ENCODE measurements around the gene APP. TPM values are rescaled to one million over a fixed set of nuclear protein-coding genes. Genes with fewer than 3 reads are reported as not detected.

Gene APP
- total and polyA plus RNA-seq, 10 of the 15 experiments (the other 5 are each of a cell fraction or from before 2014, with no cell fraction given), result 8.8 to 94.9 (median 51.0) TPM

DNA sequence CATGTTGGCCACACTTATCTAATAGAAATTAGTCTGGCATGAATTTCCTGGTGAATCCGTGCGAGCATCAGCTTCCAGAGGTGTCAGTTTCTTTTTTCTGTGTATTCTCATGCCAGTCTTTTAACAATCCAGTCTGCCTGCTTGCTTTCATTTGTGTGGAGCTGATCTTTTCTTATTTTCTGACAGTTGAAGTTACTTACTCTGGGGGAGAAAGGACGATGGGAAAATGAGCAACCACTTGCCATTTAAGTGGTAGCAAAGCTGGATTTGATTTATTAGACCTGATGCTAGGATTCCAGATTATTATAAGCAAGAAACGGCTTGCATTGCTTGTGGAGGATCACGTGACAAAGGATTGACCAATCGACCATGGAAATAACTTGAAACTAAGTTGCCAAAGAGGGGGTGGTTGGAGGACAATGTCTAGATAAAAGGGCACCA lies 24.3 kb upstream of the APP start:
- ChIA-PET CTCF (no interaction called here), SMC1A (ENCODE audit: uncharacterized antibody, unreplicated experiment) (no interaction called here), RAD21 (ENCODE audit: unreplicated experiment) (no interaction called here), POLR2A (no interaction called here)
- Histone ChIP-seq H3K9me3 (replicated peaks; ENCODE audit: control insufficient read depth, insufficient read depth, low read length) (no peaks in the 10 kb centered on the region), H3K79me2 (ENCODE audit: control insufficient read depth, insufficient read depth, low read length) (no peaks in the 10 kb centered on the region), H3K4me1 (ENCODE audit: control insufficient read depth, insufficient read depth, low read length) (no peaks in the 10 kb centered on the region), H3K27me3 (replicated peaks in 1 of 2; ENCODE audit: control insufficient read depth in 2 of 2, insufficient read depth in 2 of 2, low read length in 1 of 2) (no peaks in the 10 kb centered on the region), H3K36me3 (ENCODE audit: control insufficient read depth in 2 of 2, insufficient read depth in 2 of 2, low read length in 1 of 2) (no peaks in the 10 kb centered on the region), H3K4me3 (no peak overlapping the region), H3K9ac (ENCODE audit: control insufficient read depth, insufficient read depth, low read length) (no peak overlapping the region), H3K27ac (ENCODE audit: control insufficient read depth, insufficient read depth) (no peak overlapping the region), H3K4me2 (ENCODE audit: control insufficient read depth, insufficient read depth) (no peak overlapping the region), H2AFZ (ENCODE audit: control insufficient read depth, low read depth, low read length) (no peak overlapping the region), H4K20me1 (ENCODE audit: control insufficient read depth, insufficient read depth) (no peaks in the 10 kb centered on the region)
- DNase-seq (ENCODE audit: low read depth, low spot score) (no peak), ATAC-seq (no peak), FAIRE-seq (no peak)
- no TSS peak for BruUV-seq (replicated peaks)
- in situ Hi-C loops (cut with MboI) (no loop called here), intact Hi-C loops (cut with micrococcal nuclease; ENCODE audit: unreplicated experiment) (no loop called here)
- TF ChIP-seq RAD21 (IDR thresholded peaks at IDR 0.05; ENCODE audit: insufficient read depth, low read depth, low read length), result no peak
- TF ChIP-seq NR2C1 (IDR thresholded peaks at IDR 0.05), result no peak
- no peak for TF ChIP-seq EZH2 (IDR thresholded peaks at IDR 0.05; ENCODE audit: borderline replicate concordance, control insufficient read depth, low read depth, low read length)
- no peak for TF ChIP-seq CHD4 (IDR thresholded peaks at IDR 0.05)
- no peak for TF ChIP-seq CBX5 (IDR thresholded peaks at IDR 0.05; ENCODE audit: low read depth)
- no peak for TF ChIP-seq ATF7 (IDR thresholded peaks at IDR 0.05; ENCODE audit: low read depth)
- no peak for TF ChIP-seq NR2F1 (conservative IDR thresholded peaks at IDR 0.05)
- TF ChIP-seq MYC (IDR thresholded peaks at IDR 0.05; ENCODE audit: insufficient read depth, insufficient read length, insufficient replicate concordance, low read length, severe bottlenecking), result no peak
- TF ChIP-seq NFIC (IDR thresholded peaks at IDR 0.05; ENCODE audit: low read depth, low read length), result no peak
- TF ChIP-seq RELA (IDR thresholded peaks at IDR 0.05; ENCODE audit: borderline replicate concordance, partially characterized antibody), result no peak
- TF ChIP-seq MTA2 (IDR thresholded peaks at IDR 0.05; ENCODE audit: low read depth), result no peak
- no peak for TF ChIP-seq RBBP5 (conservative IDR thresholded peaks at IDR 0.05)
- no peak for TF ChIP-seq RELB (IDR thresholded peaks at IDR 0.05; ENCODE audit: low read depth)
- no peak for TF ChIP-seq KDM1A (IDR thresholded peaks at IDR 0.05; ENCODE audit: borderline replicate concordance)
- TF ChIP-seq, protein P1, sequence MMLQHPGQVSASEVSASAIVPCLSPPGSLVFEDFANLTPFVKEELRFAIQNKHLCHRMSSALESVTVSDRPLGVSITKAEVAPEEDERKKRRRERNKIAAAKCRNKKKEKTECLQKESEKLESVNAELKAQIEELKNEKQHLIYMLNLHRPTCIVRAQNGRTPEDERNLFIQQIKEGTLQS (IDR thresholded peaks at IDR 0.05; ENCODE audit: borderline replicate concordance, extremely low read depth, low read depth, low read length), result no peak
- TF ChIP-seq EP300 (IDR thresholded peaks at IDR 0.05; ENCODE audit: borderline replicate concordance in 1 of 2, control insufficient read depth in 1 of 2, low read depth in 2 of 2, low read length in 2 of 2), result no peak
- TF ChIP-seq KAT2A (conservative IDR thresholded peaks at IDR 0.05; ENCODE audit: control insufficient read depth, low read depth, low read length), result no peak
- TF ChIP-seq TARDBP (IDR thresholded peaks at IDR 0.05; ENCODE audit: borderline replicate concordance), result no peak
- TF ChIP-seq ZNF274 (IDR thresholded peaks at IDR 0.05; ENCODE audit: insufficient read depth, insufficient read length), result no peak
- TF ChIP-seq ZBTB33 (IDR thresholded peaks at IDR 0.05), result no peak
- WGBS (ENCODE audit: insufficient coverage, insufficient replicate concordance, low lambda C conversion rate, missing lambda C conversion rate), result 8% methylated on average over 6 of the region's 6 CpGs

Measured in GM12878 (cell line).